ENCODE data around the gene POU6F2. TPM values are rescaled to one million over a fixed set of nuclear protein-coding genes. Genes with fewer than 3 reads are reported as not detected.

Gene POU6F2
- total RNA-seq, 1 experiment from 2014 or later, result 0.27 TPM

DNA sequence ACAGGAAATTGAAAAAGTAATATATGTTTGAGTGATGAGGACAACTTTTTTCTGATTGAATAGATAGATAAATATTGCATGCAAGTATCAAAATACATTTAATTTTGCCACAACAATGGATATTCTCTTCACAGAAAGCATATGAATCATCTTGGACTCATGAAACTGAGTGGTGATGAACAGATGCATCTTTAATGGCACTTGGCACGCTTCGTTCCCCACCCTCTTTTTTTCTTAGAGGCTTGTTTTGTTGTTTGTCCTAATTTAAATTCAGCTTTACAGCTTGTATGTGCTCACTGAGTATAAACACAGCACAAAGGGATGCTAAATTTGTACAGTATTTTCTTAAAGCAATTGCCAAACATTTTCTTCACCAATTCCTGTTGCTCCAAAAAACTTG is 443.5 kb downstream of the POU6F2 start:
- Histone ChIP-seq H2AFZ (ENCODE audit: low read depth, low read length, poor library complexity, severe bottlenecking) (no peak overlapping the region), H4K20me1 (ENCODE audit: insufficient read depth) (no peaks in the 10 kb centered on the region), H3K27ac (ENCODE audit: low read depth, low read length) (no peak overlapping the region), H3K9me3 (ENCODE audit: control insufficient read depth in 1 of 2, insufficient read depth in 1 of 2, low read depth in 1 of 2, low read length in 2 of 2) (no peaks in the 10 kb centered on the region), H3K36me3 (ENCODE audit: control insufficient read depth in 1 of 2, insufficient read depth in 2 of 2, low read length in 2 of 2) (no peaks in the 10 kb centered on the region), H3K4me1 (ENCODE audit: control insufficient read depth in 1 of 2, insufficient read depth in 2 of 2, low read length in 2 of 2) (no peaks in the 10 kb centered on the region), H3K79me2 (ENCODE audit: insufficient read depth, low read length) (no peaks in the 10 kb centered on the region), H3K9ac (ENCODE audit: low read length) (no peak overlapping the region), H3K4me2 (ENCODE audit: low read length) (no peak overlapping the region), H3K27me3 (ENCODE audit: insufficient read depth, low read length) (peaks cover 9% of the 10 kb centered on the region; the same call in 1 of the 2 replicates), H3K9me2 (ENCODE audit: insufficient read depth) (no peaks in the 10 kb centered on the region), H3K4me3 (replicated peaks in 1 of 2; ENCODE audit: low read depth in 1 of 2, low read length in 2 of 2) (no peak overlapping the region)
- ChIA-PET CTCF (no interaction called here), POLR2A (no interaction called here), RAD21 (ENCODE audit: low non-redundant PET in 1 of 2, low total read pairs in 2 of 2, uncharacterized antibody in 2 of 2, unreplicated experiment in 2 of 2) (no interaction called here)
- no TSS peak for BruUV-seq (replicated peaks)
- ATAC-seq (no peak), DNase-seq (ENCODE audit: low read depth, low spot score) (no peak)
- intact Hi-C loops (cut with micrococcal nuclease), result no loop called here
- TF ChIP-seq EGR1 (IDR thresholded peaks at IDR 0.05; ENCODE audit: low read depth) (no peak), EZH2 (IDR thresholded peaks at IDR 0.05) (no peak), JUND (IDR thresholded peaks at IDR 0.05) (no peak)
- TF ChIP-seq, protein P1, sequence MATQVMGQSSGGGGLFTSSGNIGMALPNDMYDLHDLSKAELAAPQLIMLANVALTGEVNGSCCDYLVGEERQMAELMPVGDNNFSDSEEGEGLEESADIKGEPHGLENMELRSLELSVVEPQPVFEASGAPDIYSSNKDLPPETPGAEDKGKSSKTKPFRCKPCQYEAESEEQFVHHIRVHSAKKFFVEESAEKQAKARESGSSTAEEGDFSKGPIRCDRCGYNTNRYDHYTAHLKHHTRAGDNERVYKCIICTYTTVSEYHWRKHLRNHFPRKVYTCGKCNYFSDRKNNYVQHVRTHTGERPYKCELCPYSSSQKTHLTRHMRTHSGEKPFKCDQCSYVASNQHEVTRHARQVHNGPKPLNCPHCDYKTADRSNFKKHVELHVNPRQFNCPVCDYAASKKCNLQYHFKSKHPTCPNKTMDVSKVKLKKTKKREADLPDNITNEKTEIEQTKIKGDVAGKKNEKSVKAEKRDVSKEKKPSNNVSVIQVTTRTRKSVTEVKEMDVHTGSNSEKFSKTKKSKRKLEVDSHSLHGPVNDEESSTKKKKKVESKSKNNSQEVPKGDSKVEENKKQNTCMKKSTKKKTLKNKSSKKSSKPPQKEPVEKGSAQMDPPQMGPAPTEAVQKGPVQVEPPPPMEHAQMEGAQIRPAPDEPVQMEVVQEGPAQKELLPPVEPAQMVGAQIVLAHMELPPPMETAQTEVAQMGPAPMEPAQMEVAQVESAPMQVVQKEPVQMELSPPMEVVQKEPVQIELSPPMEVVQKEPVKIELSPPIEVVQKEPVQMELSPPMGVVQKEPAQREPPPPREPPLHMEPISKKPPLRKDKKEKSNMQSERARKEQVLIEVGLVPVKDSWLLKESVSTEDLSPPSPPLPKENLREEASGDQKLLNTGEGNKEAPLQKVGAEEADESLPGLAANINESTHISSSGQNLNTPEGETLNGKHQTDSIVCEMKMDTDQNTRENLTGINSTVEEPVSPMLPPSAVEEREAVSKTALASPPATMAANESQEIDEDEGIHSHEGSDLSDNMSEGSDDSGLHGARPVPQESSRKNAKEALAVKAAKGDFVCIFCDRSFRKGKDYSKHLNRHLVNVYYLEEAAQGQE (IDR thresholded peaks at IDR 0.05; ENCODE audit: low read depth), result no peak
- TF ChIP-seq, protein P2, sequence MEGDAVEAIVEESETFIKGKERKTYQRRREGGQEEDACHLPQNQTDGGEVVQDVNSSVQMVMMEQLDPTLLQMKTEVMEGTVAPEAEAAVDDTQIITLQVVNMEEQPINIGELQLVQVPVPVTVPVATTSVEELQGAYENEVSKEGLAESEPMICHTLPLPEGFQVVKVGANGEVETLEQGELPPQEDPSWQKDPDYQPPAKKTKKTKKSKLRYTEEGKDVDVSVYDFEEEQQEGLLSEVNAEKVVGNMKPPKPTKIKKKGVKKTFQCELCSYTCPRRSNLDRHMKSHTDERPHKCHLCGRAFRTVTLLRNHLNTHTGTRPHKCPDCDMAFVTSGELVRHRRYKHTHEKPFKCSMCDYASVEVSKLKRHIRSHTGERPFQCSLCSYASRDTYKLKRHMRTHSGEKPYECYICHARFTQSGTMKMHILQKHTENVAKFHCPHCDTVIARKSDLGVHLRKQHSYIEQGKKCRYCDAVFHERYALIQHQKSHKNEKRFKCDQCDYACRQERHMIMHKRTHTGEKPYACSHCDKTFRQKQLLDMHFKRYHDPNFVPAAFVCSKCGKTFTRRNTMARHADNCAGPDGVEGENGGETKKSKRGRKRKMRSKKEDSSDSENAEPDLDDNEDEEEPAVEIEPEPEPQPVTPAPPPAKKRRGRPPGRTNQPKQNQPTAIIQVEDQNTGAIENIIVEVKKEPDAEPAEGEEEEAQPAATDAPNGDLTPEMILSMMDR (IDR thresholded peaks at IDR 0.05 in 2 of 3, conservative IDR thresholded peaks at IDR 0.05 in 1 of 3; ENCODE audit: borderline replicate concordance in 1 of 3, insufficient read depth in 1 of 3, low read depth in 2 of 3, low read length in 2 of 3), result no peak
